Thyroid gland (tissue), 4 donors: ENCODE results near the gene NIP7. TPM values are rescaled to one million over a fixed set of nuclear protein-coding genes. Genes with fewer than 3 reads are reported as not detected.

Experiments used
- DNase-seq, 2 donors: peaks; one replicate each; pipeline ENCODE4 v3.0.0-alpha.2; 2019
- H3K27ac ChIP-seq, 3 donors: fragments of 200-600 bp; sonication (generic); 1 replicate in 2 of 3; 2 replicates in 1 of 3; pipeline ENCODE4 v1.5.1; 2016 to 2019; ENCODE audit warnings: mild to moderate bottlenecking in 1 of 3, moderate library complexity in 1 of 3
- H3K27me3 ChIP-seq: fragments of 200-600 bp; sonication (generic); one replicate; pipeline ENCODE4 v1.5.1; 2019
- H3K36me3 ChIP-seq, 2 donors: fragments of 200-600 bp; sonication (generic); one replicate each; pipeline ENCODE4 v1.5.1; 2016 to 2019
- H3K4me1 ChIP-seq, 2 donors: fragments of 200-600 bp; sonication (generic); one replicate each; pipeline ENCODE4 v1.5.1; 2017 to 2019
- H3K4me3 ChIP-seq, 3 donors: fragments of 200-600 bp; sonication (generic); replicated peaks in 1 of 3; 1 replicate in 2 of 3; 2 replicates in 1 of 3; pipeline ENCODE4 v1.5.1; 2016; ENCODE audit warnings: mild to moderate bottlenecking in 1 of 3
- H3K9me3 ChIP-seq: fragments of 200-600 bp; sonication (generic); one replicate; pipeline ENCODE4 v1.5.1; 2017
- POLR2A ChIP-seq, 2 donors: fragments of 450-650 bp; IDR thresholded peaks; one replicate each; pipeline ENCODE4 v1.6.1; 2017; ENCODE audit warnings: antibody characterized with exemption in 2 of 2, mild to moderate bottlenecking in 2 of 2, moderate library complexity in 1 of 2
- WGBS, 2 donors: methylation state at CpG; one replicate each; pipeline ENCODE4 v1.1.5; 2017; 5-methylcytosine and 5-hydroxymethylcytosine counted together
- intact Hi-C: fragments of 100-400 bp; cut with DNase I; formaldehyde crosslinking; loops from one replicate; pipeline ENCODE4 v1.15.1; 2023
- total RNA-seq, 4 donors: library from RNA; depleted of rRNA; stranded (reverse); fragments of >200 nt; gene quantifications; one replicate each; pipeline ENCODE4 v1.2.3, GENCODE V29; 2016
- TF ChIP-seq, protein P1 (sequence below), 6 experiments: fragments of 200-600 bp in 3 of 6; fragments of 450-650 bp in 3 of 6; sonication (generic) in 3 of 6; IDR thresholded peaks; one replicate each; pipeline ENCODE4 v1.5.1; 2016 to 2019; ENCODE audit warnings: antibody characterized with exemption in 6 of 6, mild to moderate bottlenecking in 2 of 6, inconsistent platforms in 1 of 6, moderate library complexity in 1 of 6

The NIP7 gene
- total RNA-seq, 4 donors from 2014 or later: 9.8 to 17.5 (median 14.7) TPM

DNA sequence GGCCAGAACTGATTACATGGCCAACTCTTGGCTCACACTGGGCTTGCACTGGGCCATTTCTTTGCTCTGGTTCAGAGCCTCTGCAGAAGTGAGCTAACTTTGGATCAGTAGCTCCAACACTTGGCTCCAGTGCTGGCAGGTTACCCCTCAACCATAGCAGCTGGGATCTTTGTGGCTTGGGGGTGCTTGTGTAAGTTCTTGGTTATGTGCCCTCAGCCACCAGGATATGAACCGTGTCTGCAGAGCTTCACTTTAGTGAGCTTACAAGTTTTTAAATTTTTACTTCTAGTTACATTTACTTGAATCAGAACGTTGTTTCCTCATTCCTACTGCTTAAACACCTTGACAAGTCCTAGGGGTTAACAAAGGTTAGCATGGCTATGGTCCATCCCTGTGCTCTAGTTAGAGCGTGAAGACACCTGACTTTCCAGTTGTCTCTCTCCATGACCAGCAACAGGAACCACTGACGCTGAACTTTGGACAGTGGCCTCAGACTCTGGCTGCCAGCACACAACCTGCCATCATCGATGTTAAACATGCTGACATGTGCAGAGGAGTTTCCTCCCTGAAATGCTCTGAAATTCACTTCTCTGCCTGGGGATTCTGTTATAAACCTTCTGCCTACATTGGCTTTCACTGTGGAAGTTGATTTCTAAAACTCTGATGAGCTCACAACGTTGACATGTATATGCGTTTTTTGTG, 13.2 kb upstream of the NIP7 start:
- Histone ChIP-seq H3K27me3 (no peaks in the 10 kb centered on the region), H3K4me1 (peaks cover 40 to 67% of the 10 kb centered on the region in 2 donors), H3K27ac (peak overlapping the region; percentile 59 to 63 (median 59)), H3K9me3 (no peaks in the 10 kb centered on the region), H3K4me3 (no peak overlapping the region), H3K36me3 (peaks cover 37 to 40% of the 10 kb centered on the region in 2 donors)
- no peak for TF ChIP-seq POLR2A (IDR thresholded peaks at IDR 0.05)
- TF ChIP-seq, protein P1, sequence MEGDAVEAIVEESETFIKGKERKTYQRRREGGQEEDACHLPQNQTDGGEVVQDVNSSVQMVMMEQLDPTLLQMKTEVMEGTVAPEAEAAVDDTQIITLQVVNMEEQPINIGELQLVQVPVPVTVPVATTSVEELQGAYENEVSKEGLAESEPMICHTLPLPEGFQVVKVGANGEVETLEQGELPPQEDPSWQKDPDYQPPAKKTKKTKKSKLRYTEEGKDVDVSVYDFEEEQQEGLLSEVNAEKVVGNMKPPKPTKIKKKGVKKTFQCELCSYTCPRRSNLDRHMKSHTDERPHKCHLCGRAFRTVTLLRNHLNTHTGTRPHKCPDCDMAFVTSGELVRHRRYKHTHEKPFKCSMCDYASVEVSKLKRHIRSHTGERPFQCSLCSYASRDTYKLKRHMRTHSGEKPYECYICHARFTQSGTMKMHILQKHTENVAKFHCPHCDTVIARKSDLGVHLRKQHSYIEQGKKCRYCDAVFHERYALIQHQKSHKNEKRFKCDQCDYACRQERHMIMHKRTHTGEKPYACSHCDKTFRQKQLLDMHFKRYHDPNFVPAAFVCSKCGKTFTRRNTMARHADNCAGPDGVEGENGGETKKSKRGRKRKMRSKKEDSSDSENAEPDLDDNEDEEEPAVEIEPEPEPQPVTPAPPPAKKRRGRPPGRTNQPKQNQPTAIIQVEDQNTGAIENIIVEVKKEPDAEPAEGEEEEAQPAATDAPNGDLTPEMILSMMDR (IDR thresholded peaks at IDR 0.05): no peak
- peak; percentile 75 to 83 for DNase-seq
- 39 to 43% methylated on average over 7 of the region's 7 CpGs for WGBS, 2 donors
- intact Hi-C loops: no loop called here

DNA sequence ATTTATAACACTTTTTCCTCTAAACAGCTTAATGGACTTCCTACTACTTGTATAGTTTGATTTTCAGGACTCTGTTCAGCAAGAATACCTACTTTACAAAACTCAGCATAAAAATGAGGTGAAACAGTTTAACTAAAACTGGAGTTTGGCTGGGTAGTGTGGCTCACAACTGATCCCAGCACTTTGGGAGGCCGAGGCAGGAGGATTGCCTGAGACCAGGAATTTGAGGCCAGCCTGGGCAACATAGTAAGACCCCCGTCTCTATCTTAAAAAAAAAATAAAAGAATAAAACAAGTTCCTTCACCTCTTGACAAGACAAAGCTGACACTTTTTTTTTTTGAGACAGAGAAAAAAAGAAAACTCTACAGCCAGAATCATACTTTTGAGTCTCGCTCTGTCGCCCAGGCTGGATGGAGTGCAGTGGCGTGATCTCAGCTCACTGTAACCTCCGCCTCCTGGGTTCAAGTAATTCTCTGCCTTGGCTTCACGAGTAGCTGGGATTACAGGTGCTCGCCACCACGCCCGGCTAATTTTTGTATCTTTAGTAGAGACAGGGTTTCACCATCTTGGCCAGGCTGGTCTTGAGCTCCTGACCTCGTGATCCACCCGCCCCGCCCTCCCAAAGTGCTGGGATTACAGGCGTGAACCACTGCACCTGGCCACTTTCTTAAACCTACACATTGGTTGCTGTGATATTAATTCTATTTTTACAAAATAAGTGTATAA, 11.8 kb upstream of the NIP7 start:
- H3K27ac ChIP-seq: peak overlapping the region in 2 of 3 donors; percentile 59 to 63
- H3K4me3 ChIP-seq: no peak overlapping the region
- intact Hi-C loops: no loop called here
- H3K9me3 ChIP-seq: no peaks in the 10 kb centered on the region
- 89% methylated on average over 14 of the region's 14 CpGs for WGBS, 2 donors
- TF ChIP-seq, protein P1 (IDR thresholded peaks at IDR 0.05): no peak
- TF ChIP-seq POLR2A (IDR thresholded peaks at IDR 0.05): no peak
- DNase-seq: peak in 1 of 2 donors; percentile 27
- H3K36me3 ChIP-seq: peaks cover 27 to 33% of the 10 kb centered on the region in 2 donors
- no peaks in the 10 kb centered on the region for H3K27me3 ChIP-seq
- H3K4me1 ChIP-seq: peaks cover 40 to 67% of the 10 kb centered on the region in 2 donors

DNA sequence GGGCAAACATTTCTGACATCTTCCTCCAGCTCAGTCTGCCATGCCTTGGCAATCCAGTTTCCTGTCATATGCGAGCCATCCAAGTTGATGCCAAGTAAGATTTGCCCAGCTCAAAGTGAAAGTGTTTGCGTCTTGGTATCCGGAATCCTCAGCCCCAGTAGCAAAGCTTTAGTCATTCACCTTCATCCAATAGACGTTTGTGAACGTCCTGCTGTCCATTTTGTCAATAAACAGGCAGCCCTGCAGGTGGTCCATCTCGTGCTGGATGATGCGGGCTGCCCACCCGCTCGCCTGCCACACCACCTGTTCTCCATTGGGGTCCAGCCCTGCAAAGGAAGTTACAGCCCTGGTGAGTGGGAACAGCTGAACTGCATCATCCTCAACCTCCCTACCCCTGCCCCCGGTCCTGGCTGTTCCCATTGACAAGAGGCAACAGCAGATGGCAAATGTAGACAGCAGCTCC, 10.7 kb upstream of the NIP7 start:
- H3K27ac ChIP-seq: no peak overlapping the region
- H3K27me3 ChIP-seq: no peaks in the 10 kb centered on the region
- intact Hi-C loops: no loop called here
- WGBS, 2 donors: 76 to 78% methylated on average over 10 of the region's 10 CpGs
- TF ChIP-seq, protein P1 (IDR thresholded peaks at IDR 0.05): no peak
- TF ChIP-seq POLR2A (IDR thresholded peaks at IDR 0.05): no peak
- H3K36me3 ChIP-seq: peaks cover 19 to 33% of the 10 kb centered on the region in 2 donors
- H3K4me1 ChIP-seq: peaks cover 40 to 65% of the 10 kb centered on the region in 2 donors
- no peak for DNase-seq
- H3K4me3 ChIP-seq: no peak overlapping the region
- no peaks in the 10 kb centered on the region for H3K9me3 ChIP-seq

DNA sequence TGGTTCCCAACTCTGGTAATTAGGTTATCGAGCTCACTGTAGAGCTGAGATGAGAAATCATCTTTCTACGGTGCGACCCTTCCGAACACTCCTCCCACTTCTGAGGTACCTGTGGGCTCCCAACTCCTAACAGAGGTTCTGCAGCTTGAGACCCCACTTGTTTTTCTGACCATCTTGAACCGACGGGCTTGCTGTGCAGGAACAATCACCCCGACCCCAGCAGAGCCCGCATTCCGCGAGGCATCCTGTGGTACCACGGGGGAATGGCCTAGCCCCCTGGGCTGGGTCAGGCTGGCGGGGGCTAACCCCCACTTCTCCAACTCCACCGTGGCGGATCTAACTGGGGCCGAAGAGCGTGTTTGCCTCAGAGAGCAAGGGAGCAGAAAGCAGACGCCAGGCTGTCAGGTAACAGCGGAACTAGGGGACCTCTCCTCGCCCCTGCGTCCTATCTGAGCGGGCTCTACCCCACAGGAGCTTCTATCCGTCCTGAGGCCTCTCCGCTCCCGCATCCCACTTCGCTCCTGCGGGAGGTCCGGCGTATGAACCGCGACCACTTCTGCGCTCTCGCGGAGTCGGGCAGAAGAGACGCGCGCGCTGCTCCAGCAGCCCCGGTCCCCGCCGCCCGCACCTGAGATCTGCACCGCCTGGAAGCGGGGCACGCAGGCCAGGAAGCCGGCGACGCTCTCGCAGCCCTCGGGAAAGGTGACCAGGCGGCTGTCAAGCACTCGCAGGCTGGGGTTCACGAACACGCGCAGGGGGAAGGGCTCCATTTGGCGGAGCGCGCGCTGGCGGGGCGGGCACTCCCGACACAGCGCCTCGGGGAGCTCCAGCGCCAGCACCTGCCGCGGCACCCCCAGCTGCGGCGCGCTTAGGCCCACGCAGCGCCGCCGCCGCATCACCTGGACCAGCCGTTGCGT, 9.9 kb upstream of the NIP7 start:
- intact Hi-C loops: loop anchor here (10.0 kb wide), 1 partner anchor 55 kb away; the partner anchor contains the start of gene TERF2

More for the DNA sequence above, 9.9 kb upstream of the NIP7 start:
- Histone ChIP-seq H3K9me3 (no peaks in the 10 kb centered on the region), H3K27ac (peak overlapping the region in 1 of 3 donors; percentile 90), H3K36me3 (peaks cover 24 to 37% of the 10 kb centered on the region in 2 donors), H3K27me3 (no peaks in the 10 kb centered on the region), H3K4me1 (peaks cover 40 to 58% of the 10 kb centered on the region in 2 donors), H3K4me3 (peak overlapping the region; percentile 73 to 76 (median 76))
- WGBS, 2 donors: 13 to 19% methylated on average over 19 to 25 of the region's 77 CpGs
- TF ChIP-seq, protein P1 (IDR thresholded peaks at IDR 0.05): no peak
- no peak for TF ChIP-seq POLR2A (IDR thresholded peaks at IDR 0.05)
- peak; percentile 56 to 59 for DNase-seq
